Non-pigmented ciliary epithelial cell (primary cell): ENCODE measurements around the gene SEC14L2.
"Not testable (repeated sequence)": the region's sequence is repeated elsewhere in the genome, so short reads cannot be mapped to it uniquely, and the experiment has no call there.

Source experiments
- DNase-seq: peaks from one replicate; pipeline ENCODE4 v3.0.0-alpha.2; 2010; ENCODE audit warnings: low read depth

Gene SEC14L2

DNA sequence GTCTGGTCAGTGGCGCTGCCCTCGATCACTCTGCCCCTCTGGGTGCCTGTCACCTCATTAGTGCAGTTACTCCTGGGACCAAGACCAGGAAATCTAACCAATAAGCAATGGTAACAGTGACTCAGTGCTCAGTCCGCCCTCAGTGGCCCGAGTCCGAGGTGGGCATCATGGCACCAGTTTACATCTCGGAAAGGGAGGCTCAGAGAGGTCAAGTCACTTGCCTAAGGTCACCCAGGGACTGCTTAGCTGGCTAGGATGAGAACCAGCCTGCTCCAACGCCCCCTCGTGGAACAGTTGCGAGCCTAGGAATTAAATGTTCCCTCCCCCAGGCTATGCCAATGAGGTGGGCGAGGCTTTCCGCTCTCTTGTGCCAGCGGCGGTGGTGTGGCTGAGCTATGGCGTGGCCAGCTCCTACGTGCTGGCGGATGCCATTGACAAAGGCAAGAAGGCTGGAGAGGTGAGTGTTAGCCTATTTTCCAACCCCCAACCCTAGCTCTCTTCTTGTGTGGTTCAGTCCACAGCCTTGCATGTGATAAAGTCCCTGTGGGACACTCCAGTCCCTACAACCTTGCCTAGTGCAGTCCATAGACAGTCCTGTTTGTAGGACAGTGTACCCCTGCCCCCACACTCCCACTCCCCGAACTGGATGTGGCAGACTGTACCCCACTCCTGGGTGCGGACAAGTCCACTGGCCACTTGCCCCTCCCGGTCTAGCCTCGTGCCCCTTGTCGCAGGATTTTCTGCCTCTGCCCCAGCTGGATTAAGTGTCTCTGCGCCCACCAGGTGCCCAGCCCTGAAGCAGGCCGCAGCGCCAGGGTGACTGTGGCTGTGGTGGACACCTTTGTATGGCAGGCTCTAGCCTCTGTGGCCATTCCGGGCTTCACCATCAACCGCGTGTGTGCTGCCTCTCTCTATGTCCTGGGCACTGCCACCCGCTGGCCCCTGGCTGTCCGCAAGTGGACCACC lies 29.9 kb downstream of the SEC14L2 start:
- no peak for DNase-seq

- DNase-seq, result no peak
These were observed 31.1 kb downstream of the SEC14L2 start for GRCh38 chr22:30427871-30428270.

DNA sequence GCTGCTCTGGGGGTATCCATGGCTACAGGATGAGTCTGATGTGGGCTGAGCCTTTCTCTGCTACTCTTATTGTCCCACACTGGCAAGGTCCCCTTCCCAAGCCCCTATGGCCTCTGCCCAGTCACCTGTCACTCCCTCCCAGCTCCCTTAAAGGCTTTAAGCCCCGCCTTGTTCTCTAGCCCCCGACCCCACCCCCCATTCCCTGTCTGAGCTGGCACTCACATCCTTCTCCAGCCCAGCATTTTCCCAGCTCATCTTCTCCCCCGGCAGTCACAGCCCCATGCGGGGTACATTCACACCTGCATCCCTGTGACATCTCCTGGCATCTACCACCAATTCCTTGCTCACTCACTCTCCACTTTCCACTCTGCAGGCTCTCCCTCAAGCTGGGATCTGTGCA lies 33.1 kb downstream of the SEC14L2 start:
- DNase-seq, result no peak

- no peak for DNase-seq
These were observed 34.1 kb downstream of the SEC14L2 start for GRCh38 chr22:30430933-30431332.

DNA sequence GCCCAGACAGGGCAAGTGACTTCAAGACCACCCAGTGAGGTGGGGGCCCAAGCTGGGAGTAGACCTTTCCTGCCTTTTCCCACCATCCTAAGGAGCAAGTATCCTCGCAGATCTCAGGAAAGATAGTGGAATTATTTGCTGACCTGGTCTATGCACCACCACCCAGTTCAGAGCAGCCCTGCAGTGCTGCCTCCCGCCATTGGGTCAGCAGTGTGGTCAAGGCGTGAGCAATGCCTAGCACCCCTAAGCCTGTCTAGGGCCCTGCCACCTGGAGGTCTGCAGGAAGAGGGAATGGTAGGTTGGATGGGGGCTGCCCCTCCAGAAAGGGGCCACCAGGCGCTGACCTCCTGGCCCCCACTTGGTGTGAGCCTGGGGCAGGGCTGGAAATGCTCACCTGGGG lies 35.3 kb downstream of the SEC14L2 start:
- DNase-seq, result no peak

GRCh38 chr22:30432520-30432919 lies 35.7 kb downstream of the SEC14L2 start:
- DNase-seq, result no peak

DNA sequence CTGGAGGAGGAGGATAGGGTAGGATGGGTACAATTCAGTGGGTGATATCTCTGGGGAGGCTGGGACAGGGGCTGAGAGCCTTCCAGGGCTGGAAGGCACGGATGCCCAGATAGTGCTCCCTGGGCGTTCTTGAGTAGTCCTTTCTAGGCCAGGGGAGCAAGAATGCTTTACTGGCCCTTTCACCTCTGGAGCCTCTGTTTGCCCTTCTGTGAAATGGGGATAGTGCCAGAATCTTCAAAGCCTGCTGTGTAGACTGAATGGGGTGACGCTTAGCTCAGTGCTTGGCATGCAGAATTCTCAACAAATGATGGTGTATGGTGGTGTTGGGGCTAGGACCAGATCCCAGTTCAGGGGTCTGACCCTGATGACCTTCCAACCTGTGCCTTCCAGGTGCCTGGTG lies 36.4 kb downstream of the SEC14L2 start:
- DNase-seq, result no peak

DNA sequence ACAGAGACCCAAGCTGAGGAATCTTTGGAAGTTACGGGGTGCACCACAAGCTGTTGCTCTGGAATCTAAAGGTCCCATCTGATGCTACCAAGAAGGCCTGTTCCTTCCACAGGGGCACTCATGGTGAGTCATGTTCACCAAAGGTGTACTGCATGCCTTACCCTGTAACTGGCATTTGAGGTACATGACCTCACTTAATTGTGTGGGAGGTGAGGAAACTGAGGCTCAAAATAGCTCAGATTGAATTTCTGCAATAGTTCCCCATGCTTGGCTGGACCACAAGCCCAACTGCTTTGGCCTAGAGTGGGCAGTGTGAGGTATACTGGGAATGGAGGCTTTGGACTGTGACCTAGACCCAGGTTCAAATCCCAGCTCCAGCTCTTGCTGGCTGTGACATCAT lies 37.0 kb downstream of the SEC14L2 start:
- DNase-seq, result no peak

- no peak for DNase-seq
These were observed 38.0 kb downstream of the SEC14L2 start for GRCh38 chr22:30434843-30435242.

GRCh38 chr22:30435674-30436126 lies 38.9 kb downstream of the SEC14L2 start:
- DNase-seq, result no peak

DNA sequence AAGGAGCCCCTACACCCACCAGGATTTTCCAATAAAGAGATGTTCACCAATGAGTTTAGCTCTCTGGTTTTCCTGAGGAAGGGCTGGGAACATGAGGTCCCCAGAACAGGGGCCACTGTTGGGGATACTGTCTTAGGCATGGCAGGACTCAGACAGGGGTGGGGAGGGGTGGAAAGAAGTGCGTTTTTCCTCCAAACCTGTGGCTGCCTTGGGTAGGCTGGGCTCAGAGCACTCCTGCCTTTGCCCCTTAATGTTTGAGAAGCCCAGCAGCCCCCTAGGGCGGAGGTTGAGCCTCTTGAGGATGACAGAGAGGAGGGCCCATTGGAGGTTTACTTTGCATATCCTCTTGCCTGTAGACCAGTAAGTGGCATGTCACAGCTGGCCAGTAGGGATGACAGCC lies 39.4 kb downstream of the SEC14L2 start:
- no peak for DNase-seq

- DNase-seq, result no peak
These were observed 41.7 kb downstream of the SEC14L2 start for GRCh38 chr22:30438559-30438958.

- no peak for DNase-seq
These were observed 42.4 kb downstream of the SEC14L2 start for GRCh38 chr22:30439226-30439625.

- no peak for DNase-seq
These were observed 43.0 kb downstream of the SEC14L2 start for GRCh38 chr22:30439836-30440235.

DNA sequence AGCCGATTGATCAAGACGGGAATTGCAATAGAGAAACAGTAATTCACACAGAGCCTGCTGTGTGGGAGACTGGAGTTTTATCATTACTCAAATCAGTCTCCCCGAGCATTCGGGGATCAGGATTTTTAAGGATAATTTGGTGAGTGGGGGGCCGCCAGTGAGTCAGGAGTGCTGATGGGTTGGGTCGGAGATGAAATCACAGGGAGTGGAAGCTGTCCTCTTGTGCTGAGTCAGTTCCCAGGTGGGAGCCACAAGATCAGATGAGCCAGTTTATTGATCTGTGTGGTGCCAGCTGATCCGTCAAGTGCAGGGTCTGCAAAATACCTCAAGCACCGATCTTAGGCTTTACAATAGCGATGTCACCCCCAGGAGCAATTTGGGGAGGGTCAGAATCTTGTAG lies 44.3 kb downstream of the SEC14L2 start:
- DNase-seq, result no peak

DNA sequence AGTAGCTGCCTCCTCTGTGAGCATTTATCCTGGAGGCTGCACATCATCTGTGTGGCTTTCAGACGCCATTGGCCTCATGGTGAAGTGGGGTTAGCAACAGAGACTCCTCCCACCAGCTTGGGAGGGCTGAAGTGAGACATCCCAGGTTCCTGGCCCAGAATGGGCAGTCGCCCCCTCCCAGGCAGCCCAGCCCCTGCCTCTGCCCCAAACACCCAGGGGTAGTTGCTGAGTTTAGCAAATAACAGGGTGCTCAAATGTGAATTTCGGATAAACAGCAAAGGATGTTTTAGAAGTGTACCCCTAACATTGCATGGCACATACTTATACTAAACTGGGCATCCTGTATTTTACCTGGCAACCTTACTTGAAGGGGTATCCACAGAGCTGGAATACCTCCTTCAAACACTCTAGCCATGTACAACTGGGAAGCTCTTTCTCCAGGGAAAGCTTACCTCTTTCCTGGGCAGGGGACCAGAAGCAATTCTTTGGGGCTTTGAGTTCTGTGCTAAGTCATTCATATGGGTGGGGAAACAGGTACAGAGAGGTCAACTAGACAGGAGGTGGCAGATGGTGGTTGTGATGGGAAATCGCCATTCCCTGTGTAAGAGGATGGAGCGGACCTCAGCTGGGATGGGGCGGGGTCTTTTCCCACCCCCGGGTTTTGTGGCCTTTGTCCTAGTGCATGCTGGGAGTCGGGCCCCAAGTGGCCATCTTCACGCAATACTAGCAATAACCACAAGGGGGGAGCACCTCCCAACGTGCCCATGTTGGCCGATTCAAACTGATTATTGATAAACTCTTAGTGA lies 48.0 kb downstream of the SEC14L2 start:
- DNase-seq, result no peak

GRCh38 chr22:30445438-30446145 lies 48.8 kb downstream of the SEC14L2 start:
- no peak for DNase-seq

DNA sequence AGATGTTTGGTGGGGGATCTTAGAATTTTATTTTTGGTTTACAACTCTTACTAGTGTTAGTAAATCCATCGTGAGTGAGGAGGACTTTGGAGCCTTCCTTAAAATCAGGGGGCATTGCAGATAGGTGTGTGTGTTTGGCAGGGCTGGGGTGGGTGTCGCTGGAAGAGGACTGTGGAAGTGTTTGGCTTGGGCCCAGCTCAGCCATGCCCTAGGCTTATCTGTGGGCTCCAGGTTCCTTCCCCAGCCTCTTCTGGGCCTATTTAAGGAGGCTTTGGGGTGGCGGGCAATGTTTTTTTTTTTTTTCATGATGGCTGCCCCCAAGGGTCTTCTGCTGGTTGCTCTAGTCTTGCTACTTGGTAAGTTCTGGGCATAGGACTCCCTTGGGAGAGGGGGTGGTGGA lies 50.8 kb downstream of the SEC14L2 start:
- no peak for DNase-seq

DNA sequence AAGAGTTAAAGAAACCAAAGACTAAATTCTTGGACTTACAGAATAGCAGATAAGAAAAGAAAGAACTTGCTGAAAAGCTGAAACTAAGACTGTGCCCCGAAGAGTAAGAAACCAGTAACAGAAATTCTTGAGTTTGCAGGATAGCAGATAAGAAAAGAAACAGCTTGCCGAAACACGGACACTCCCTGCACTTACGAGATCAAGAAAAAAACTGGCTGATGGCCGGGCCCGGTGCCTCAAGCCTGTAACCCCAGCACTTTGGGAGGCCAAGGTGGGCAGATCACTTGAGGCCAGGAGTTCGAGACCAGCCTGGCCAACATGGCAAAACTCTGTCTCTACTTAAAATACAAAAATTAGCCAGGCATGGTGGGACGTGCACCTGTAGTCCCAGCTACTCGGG lies 54.7 kb downstream of the SEC14L2 start:
- not testable (repeated sequence) for DNase-seq

- DNase-seq, result no peak
These were observed 56.0 kb downstream of the SEC14L2 start for GRCh38 chr22:30452861-30453260.

GRCh38 chr22:30453731-30454510 lies 57.1 kb downstream of the SEC14L2 start:
- no peak for DNase-seq
